Mesenchymal stem cell (in vitro differentiated cells and primary cell): Measurements from ENCODE around the gene WIPF3.
A peak's percentile ranks its signal among the peaks of the same experiment; 100 is the strongest.

ENCODE experiments used
- DNase-seq: peaks from one replicate; pipeline ENCODE4 v3.0.0-alpha.2; 2013
- H2AFZ ChIP-seq: one replicate; pipeline ENCODE4 v1.6.1; 2013; ENCODE audit warnings: low read depth, mild to moderate bottlenecking, control low read depth, inconsistent platforms, low read length, moderate library complexity
- H2AK5ac ChIP-seq: 2 replicates; pipeline ENCODE4 v1.6.1; 2013; ENCODE audit warnings: low read length, moderate library complexity, mild to moderate bottlenecking, inconsistent platforms; ENCODE audit not compliant: severe bottlenecking
- H2BK120ac ChIP-seq: one replicate; pipeline ENCODE4 v1.6.1; 2013; ENCODE audit warnings: low read depth, mild to moderate bottlenecking, inconsistent platforms, low read length, moderate library complexity
- H2BK12ac ChIP-seq, 2 experiments: one replicate each; pipeline ENCODE4 v1.6.1; 2013; ENCODE audit warnings: inconsistent platforms in 2 of 2, low read length in 2 of 2, mild to moderate bottlenecking in 2 of 2, moderate library complexity in 2 of 2, control low read depth in 1 of 2
- H2BK15ac ChIP-seq: one replicate; pipeline ENCODE4 v1.6.1; 2013; ENCODE audit warnings: mild to moderate bottlenecking, low read depth, inconsistent platforms; ENCODE audit not compliant: poor library complexity, severe bottlenecking
- H2BK5ac ChIP-seq: 2 replicates; pipeline ENCODE4 v1.6.1; 2013; ENCODE audit warnings: low read depth, mild to moderate bottlenecking, low read length, control low read depth, inconsistent platforms; ENCODE audit not compliant: poor library complexity, severe bottlenecking
- H3K14ac ChIP-seq, 2 experiments: one replicate each; pipeline ENCODE4 v1.6.1; 2013; ENCODE audit warnings: inconsistent platforms in 2 of 2, low read length in 2 of 2, control low read depth in 1 of 2, mild to moderate bottlenecking in 1 of 2, moderate library complexity in 1 of 2
- H3K18ac ChIP-seq, 2 experiments: one replicate each; pipeline ENCODE4 v1.6.1; 2013; ENCODE audit warnings: inconsistent platforms in 2 of 2, low read length in 2 of 2, control low read depth in 1 of 2, low read depth in 1 of 2, mild to moderate bottlenecking in 1 of 2
- H3K23ac ChIP-seq, 2 experiments: one replicate each; pipeline ENCODE4 v1.6.1; 2013; ENCODE audit warnings: inconsistent platforms in 2 of 2, low read length in 2 of 2, mild to moderate bottlenecking in 2 of 2, moderate library complexity in 2 of 2, control low read depth in 1 of 2
- H3K27ac ChIP-seq: 2 replicates; pipeline ENCODE4 v1.5.1; 2013; ENCODE audit warnings: mild to moderate bottlenecking, moderate library complexity, low read length, control low read depth, inconsistent platforms; ENCODE audit not compliant: poor library complexity, severe bottlenecking
- H3K27me3 ChIP-seq, 2 experiments: 2 replicates each; pipeline versions ENCODE4 v1.6.1 to v1.7.0; 2013; ENCODE audit warnings: low read length in 2 of 2, mild to moderate bottlenecking in 2 of 2, moderate library complexity in 2 of 2, control low read depth in 1 of 2, inconsistent platforms in 1 of 2; ENCODE audit not compliant: control insufficient read depth in 1 of 2, insufficient read depth in 1 of 2
- H3K36me3 ChIP-seq, 2 experiments: 2 replicates each; pipeline versions ENCODE4 v1.6.1 to v1.7.0; 2013; ENCODE audit warnings: low read length in 2 of 2, control low read depth in 1 of 2, inconsistent platforms in 1 of 2, low read depth in 1 of 2, mild to moderate bottlenecking in 1 of 2; ENCODE audit not compliant: insufficient read depth in 2 of 2, control insufficient read depth in 1 of 2
- H3K4ac ChIP-seq, 2 experiments: one replicate each; pipeline ENCODE4 v1.6.1; 2013; ENCODE audit warnings: inconsistent platforms in 2 of 2, low read length in 2 of 2, mild to moderate bottlenecking in 2 of 2, moderate library complexity in 2 of 2, control low read depth in 1 of 2, low read depth in 1 of 2
- H3K4me1 ChIP-seq: 2 replicates; pipeline ENCODE4 v1.6.1; 2013; ENCODE audit warnings: low read depth, low read length, control low read depth; ENCODE audit not compliant: control insufficient read depth, insufficient read depth
- H3K4me2 ChIP-seq: 2 replicates; pipeline ENCODE4 v1.6.1; 2013; ENCODE audit warnings: low read length, mild to moderate bottlenecking, inconsistent platforms; ENCODE audit not compliant: poor library complexity, severe bottlenecking
- H3K4me3 ChIP-seq, 2 experiments: 2 replicates each; pipeline versions ENCODE4 v1.5.1 to v1.7.0; 2013; ENCODE audit warnings: low read length in 2 of 2, mild to moderate bottlenecking in 2 of 2, control low read depth in 1 of 2, low read depth in 1 of 2; ENCODE audit not compliant: insufficient read depth in 1 of 2
- H3K79me1 ChIP-seq: replicated peaks from 2 replicates; pipeline ENCODE4 v1.6.1; 2013; ENCODE audit warnings: mild to moderate bottlenecking, control low read depth, low read length, inconsistent platforms; ENCODE audit not compliant: poor library complexity, severe bottlenecking
- H3K9ac ChIP-seq: 2 replicates; pipeline ENCODE4 v1.7.0; 2013; ENCODE audit warnings: mild to moderate bottlenecking, low read length, moderate library complexity
- H3K9me3 ChIP-seq: 2 replicates; pipeline ENCODE4 v1.7.0; 2013; ENCODE audit warnings: mild to moderate bottlenecking, low read length; ENCODE audit not compliant: control insufficient read depth
- H4K8ac ChIP-seq: one replicate; pipeline ENCODE4 v1.6.1; 2013; ENCODE audit warnings: inconsistent platforms, mild to moderate bottlenecking, low read length, moderate library complexity
- H4K91ac ChIP-seq: one replicate; pipeline ENCODE4 v1.6.1; 2013; ENCODE audit warnings: mild to moderate bottlenecking, low read length, inconsistent platforms
- WGBS: methylation state at CpG from one replicate; pipeline ENCODE4 v1.1.7; 2013; ENCODE audit warnings: mixed read lengths; 5-methylcytosine and 5-hydroxymethylcytosine counted together

Gene WIPF3

DNA sequence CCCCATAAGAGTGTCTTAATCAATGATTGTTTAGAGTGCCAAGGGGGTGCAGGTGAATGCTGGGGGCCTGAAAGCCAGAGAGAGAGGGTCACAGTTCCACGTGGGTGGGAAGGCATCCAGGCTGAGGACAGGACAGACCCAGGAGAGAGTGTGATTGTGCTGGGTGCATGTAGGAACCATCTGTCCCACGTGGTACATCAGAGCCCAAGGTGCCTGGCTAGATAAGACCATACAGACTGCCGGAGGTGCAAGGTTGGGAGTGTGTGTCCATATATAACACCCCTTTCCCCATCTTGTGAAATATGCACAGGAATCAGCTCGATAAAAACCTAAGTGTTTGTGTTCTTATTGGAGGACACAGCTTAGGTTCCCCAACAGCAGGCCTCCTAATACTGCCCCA is 85.5 kb downstream of the WIPF3 start:
- 61% methylated on average over 3 of the region's 4 CpGs for WGBS
- no peak overlapping the region for H3K4me3 ChIP-seq
- H3K27ac ChIP-seq, result no peak overlapping the region
- H2BK5ac ChIP-seq, result no peak overlapping the region
- no peak overlapping the region for H3K4me2 ChIP-seq
- H2AFZ ChIP-seq, result no peak overlapping the region
- no peak overlapping the region for H2BK15ac ChIP-seq
- H3K4ac ChIP-seq, result no peak overlapping the region
- H3K23ac ChIP-seq, result no peak overlapping the region
- H3K36me3 ChIP-seq, result no peaks in the 10 kb centered on the region
- no peak overlapping the region for H4K8ac ChIP-seq
- H3K79me1 ChIP-seq, result no peaks in the 10 kb centered on the region
- peaks cover 3 to 7% of the 10 kb centered on the region in 2 experiments for H3K27me3 ChIP-seq
- no peaks in the 10 kb centered on the region for H3K4me1 ChIP-seq
- H3K9ac ChIP-seq, result no peak overlapping the region
- no peak overlapping the region for H2BK120ac ChIP-seq
- no peak overlapping the region for H2AK5ac ChIP-seq
- H2BK12ac ChIP-seq, result no peak overlapping the region
- H3K14ac ChIP-seq, result no peak overlapping the region
- H4K91ac ChIP-seq, result no peak overlapping the region
- H3K9me3 ChIP-seq, result no peaks in the 10 kb centered on the region
- no peak overlapping the region for H3K18ac ChIP-seq
- no peak for DNase-seq

DNA sequence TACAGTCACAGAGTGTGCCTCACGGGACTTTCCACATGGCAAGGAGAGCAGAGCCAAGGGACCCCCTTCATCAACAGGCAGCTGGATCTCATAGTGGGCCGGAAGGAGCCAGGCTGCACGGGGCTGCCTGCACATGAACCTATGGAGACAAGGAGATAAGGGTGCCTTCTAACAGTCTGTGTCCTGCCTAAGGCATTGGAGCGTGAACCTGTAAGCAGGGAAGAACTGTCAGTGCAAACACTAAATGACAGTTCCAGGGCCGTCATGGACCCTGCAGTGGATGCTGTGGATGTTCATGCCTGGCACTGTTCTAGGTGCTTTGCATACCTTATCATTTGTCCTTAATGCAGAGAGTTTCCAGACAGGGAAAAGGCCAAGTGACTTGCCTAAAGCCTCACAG is 85.9 kb downstream of the WIPF3 start:
- no peak overlapping the region for H3K9ac ChIP-seq
- no peak overlapping the region for H3K27ac ChIP-seq
- no peak overlapping the region for H2BK5ac ChIP-seq
- H4K8ac ChIP-seq, result no peak overlapping the region
- H2BK15ac ChIP-seq, result no peak overlapping the region
- no peak overlapping the region for H2AFZ ChIP-seq
- H3K18ac ChIP-seq, result no peak overlapping the region
- H3K4ac ChIP-seq, result no peak overlapping the region
- DNase-seq, result no peak
- no peak overlapping the region for H3K23ac ChIP-seq
- H3K79me1 ChIP-seq, result no peaks in the 10 kb centered on the region
- H3K36me3 ChIP-seq, result no peaks in the 10 kb centered on the region
- no peak overlapping the region for H3K4me2 ChIP-seq
- peaks cover 3 to 7% of the 10 kb centered on the region in 2 experiments for H3K27me3 ChIP-seq
- H3K4me1 ChIP-seq, result no peaks in the 10 kb centered on the region
- no peak overlapping the region for H2BK120ac ChIP-seq
- no peak overlapping the region for H2AK5ac ChIP-seq
- H2BK12ac ChIP-seq, result no peak overlapping the region
- no peaks in the 10 kb centered on the region for H3K9me3 ChIP-seq
- H3K4me3 ChIP-seq, result no peak overlapping the region
- H4K91ac ChIP-seq, result no peak overlapping the region
- WGBS, result 87% methylated on average over 5 of the region's 5 CpGs
- H3K14ac ChIP-seq, result no peak overlapping the region

DNA sequence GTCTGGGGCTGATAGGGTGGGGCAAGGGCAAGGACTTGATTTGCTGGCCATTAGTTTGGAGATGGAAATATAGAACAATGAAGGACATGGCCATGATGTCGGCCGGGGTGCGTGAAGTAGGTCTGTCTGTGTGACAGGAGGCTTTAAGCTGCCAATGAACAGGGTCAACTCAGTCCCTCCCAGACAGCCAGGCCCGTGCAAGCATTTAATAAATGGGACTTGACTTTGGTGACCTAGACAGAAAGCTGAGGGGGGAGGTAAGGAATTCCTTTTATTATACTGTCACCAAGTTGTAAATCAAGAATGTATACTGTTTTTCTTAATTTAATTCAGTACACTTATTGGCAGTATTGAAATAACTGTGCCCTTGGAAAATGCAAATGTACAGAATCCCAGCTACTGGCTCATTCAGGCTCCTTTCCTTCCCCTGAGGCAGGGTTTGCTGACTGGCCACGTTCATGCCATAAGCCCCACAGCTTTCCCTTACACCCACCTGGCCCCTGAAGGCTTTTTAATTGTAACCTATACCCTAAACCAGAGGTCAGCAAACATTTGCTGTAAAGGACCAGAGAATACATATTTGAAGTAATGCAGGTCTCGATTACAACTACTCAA is 87.2 kb downstream of the WIPF3 start:
- H2BK120ac ChIP-seq, result no peak overlapping the region
- no peak overlapping the region for H3K4me2 ChIP-seq
- H3K9ac ChIP-seq, result no peak overlapping the region
- no peak overlapping the region for H2BK5ac ChIP-seq
- H3K27me3 ChIP-seq, result peaks cover 3 to 7% of the 10 kb centered on the region in 2 experiments
- no peaks in the 10 kb centered on the region for H3K9me3 ChIP-seq
- H2BK12ac ChIP-seq, result no peak overlapping the region
- H2AFZ ChIP-seq, result no peak overlapping the region
- H3K4ac ChIP-seq, result no peak overlapping the region
- no peak overlapping the region for H4K91ac ChIP-seq
- no peak overlapping the region for H3K18ac ChIP-seq
- 75% methylated on average over 6 of the region's 6 CpGs for whole genome bisulfite sequencing
- peak overlapping the region in 1 of 2 experiments; percentile 85 for H3K23ac ChIP-seq
- H3K14ac ChIP-seq, result no peak overlapping the region
- no peak overlapping the region for H2AK5ac ChIP-seq
- H4K8ac ChIP-seq, result no peak overlapping the region
- no peaks in the 10 kb centered on the region for H3K36me3 ChIP-seq
- H3K4me3 ChIP-seq, result no peak overlapping the region
- no peak overlapping the region for H2BK15ac ChIP-seq
- no peaks in the 10 kb centered on the region for H3K79me1 ChIP-seq
- no peaks in the 10 kb centered on the region for H3K4me1 ChIP-seq
- DNase-seq, result no peak
- no peak overlapping the region for H3K27ac ChIP-seq

DNA sequence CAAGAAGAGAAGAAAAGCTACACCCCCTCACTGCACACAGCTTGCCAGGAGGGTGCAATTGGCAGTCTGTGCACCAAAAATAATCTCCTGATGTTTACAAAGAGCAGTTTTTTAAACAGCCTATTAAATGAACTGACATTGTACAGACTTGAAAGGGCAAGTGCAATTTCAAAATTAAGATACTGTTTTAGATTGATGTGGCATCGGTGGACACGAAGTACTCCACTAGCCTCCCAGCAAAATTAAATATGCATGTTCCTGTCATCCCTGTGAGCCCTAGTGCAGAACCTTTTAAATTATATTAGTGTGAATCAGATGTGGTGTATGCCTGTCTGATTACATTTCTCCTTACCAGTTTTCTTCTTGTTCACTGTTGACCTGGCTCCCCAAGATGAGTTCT is 87.9 kb downstream of the WIPF3 start:
- H2BK15ac ChIP-seq, result no peak overlapping the region
- WGBS, result 63% methylated on average over 2 of the region's 2 CpGs
- H3K4me1 ChIP-seq, result no peaks in the 10 kb centered on the region

More for the DNA sequence above, 87.9 kb downstream of the WIPF3 start:
- Histone ChIP-seq H3K4me2 (no peak overlapping the region), H3K79me1 (no peaks in the 10 kb centered on the region), H2AFZ (no peak overlapping the region), H3K14ac (no peak overlapping the region), H4K91ac (no peak overlapping the region), H3K23ac (no peak overlapping the region), H3K9me3 (no peaks in the 10 kb centered on the region), H2AK5ac (no peak overlapping the region), H3K4me3 (no peak overlapping the region), H3K27ac (no peak overlapping the region), H3K4ac (no peak overlapping the region), H3K18ac (no peak overlapping the region), H3K27me3 (peaks cover 3 to 7% of the 10 kb centered on the region in 2 experiments), H2BK12ac (no peak overlapping the region), H2BK5ac (no peak overlapping the region), H3K36me3 (no peaks in the 10 kb centered on the region), H4K8ac (no peak overlapping the region), H2BK120ac (no peak overlapping the region), H3K9ac (no peak overlapping the region)
- DNase-seq, result no peak
